NOMO-1 (cell line): Measurements from ENCODE around the gene C16orf95.

Experiments
- DNase-seq, 2 experiments: peaks; one replicate each; lab custom pipeline; 2025; ENCODE audit not compliant: unreplicated experiment in 2 of 2; lab: John Stamatoyannopoulos, UW

The C16orf95 gene

GRCh38 chr16:87333581-87334331, 16.6 kb upstream of the C16orf95 start:
- no peak for DNase-seq

DNA sequence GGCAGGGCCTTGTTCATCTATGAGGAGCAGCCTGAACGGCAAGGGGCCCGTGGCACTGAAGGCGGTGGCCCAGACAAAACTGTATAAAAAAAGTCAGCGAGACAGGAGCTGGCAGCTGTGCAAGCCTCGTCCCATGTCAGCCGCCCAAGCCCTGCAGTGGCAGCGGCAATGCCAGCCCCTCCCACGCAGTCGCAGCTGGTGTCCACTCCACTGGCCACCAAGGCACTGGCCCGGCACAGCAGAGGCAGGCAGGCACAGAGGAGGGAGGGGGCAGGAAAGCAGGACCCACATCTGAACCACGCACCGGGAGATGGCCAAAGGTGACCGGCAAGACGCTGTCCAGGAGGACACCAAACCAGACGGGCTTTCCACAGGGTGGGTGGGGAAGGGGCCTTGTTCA, 15.9 kb upstream of the C16orf95 start:
- DNase-seq = no peak

DNA sequence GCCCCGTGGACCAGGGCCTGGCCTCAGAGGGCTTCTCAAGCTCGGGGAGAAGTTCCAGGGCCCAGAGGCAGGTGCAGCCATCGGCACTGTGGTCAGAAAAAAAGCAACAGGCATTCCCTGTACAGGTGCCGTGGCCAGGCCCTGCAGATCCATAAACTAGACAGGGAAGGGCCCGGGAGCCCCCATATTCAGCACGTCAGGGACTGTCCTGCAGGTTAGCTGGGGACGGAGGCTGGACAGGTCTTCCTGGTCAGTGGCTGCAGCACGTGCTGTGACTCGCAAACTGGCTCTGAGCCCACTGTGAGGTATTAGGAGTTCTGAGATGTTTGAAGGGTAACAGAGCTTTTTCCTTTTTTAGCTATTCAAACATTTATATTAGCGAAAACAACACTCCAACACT, 15.0 kb upstream of the C16orf95 start:
- no peak for DNase-seq

- DNase-seq = no peak
Observed at GRCh38 chr16:87331241-87331801, 14.1 kb upstream of the C16orf95 start.

DNA sequence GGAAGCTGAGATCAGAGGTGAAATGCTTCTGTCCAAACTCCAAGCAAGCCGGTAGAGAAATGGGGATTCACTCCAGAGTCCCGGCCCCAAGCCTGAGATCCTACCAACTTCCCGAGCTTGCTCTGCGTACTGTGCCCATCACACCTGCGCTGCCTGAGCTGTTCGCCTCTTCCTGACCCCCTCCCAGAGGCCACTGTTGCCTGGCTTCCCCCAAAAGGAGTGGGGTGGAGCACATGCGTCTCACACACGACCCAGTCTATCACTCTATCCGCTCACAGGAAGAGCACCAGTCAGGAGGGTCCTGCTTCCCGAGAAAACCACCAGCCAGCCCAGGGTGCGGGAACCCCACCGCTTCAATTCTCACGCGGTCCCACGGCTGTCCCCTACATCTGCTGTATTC, 13.5 kb upstream of the C16orf95 start:
- no peak for DNase-seq

DNA sequence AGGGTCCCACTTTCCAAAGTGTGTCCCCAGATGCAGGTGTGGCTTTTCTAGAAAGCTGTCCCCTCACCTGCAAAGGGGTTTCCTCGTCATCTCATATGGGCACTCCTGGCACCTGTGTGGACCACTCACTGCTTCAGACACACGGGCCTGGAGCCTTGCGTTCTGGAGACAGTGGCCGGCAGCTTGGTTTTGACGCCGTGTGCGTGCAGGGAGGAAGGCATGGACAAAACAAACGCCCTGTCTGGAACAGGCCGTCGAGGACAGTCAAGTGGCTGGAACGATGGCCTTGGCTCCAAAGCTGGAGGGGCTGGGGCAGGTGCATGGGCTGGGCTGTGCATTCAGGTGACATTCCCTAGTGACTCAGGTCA, 13.0 kb upstream of the C16orf95 start:
- no peak for DNase-seq

GRCh38 chr16:87329436-87330256, 12.5 kb upstream of the C16orf95 start:
- DNase-seq = no peak

DNA sequence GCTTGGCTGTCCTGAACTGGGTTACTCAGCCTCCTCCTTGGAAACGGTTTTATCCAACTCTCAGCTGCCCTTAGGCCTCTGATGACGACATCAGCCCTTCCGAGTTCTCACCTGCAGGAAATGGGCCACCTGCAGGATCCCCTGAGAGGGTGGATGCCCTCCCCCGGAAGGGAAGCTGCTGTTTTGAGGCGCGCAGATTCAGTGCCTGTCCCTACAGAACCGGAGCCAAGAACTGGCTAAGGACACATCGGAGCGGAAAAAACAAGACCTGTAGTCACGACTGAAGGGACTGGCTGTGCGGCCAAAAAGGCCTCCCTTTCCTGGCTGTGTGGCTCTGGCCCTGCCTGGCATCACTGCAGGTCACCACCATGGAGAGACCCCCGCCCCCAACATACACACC, 11.7 kb upstream of the C16orf95 start:
- no peak for DNase-seq

DNA sequence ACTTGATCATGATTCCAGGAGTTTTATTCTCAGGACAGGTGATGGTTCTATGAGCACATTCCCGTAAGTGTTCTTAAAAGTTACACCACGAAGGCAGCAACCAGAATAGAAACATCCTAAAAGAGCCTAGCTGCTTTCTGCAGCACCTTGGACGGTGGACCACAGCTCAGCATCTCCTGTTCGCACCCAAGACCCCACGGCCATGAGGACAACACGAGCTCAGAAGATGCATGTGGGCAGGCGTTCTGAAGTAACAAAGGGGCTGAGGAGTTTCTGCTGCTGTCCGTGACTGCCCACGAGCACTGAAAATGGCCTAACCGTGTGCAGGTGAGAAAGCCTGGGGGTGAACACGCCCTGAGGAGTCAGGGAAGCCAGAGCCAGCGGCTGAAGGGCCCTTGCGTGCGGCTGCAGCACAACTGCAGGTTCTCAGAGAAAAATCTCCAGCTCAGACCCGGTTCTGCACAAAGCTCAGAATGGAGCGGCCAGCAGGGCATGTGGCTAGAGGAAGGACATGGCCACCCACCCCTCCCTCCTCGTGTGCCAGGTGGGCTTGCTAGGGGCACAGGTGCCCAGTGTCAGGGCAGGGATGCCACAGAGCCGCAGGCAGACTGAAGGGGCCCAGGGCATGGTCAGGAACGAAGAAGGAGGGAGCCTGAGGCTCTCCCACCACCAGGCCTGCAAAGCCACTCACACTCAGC, 10.8 kb upstream of the C16orf95 start:
- DNase-seq = no peak

GRCh38 chr16:87326151-87326571, 9.0 kb upstream of the C16orf95 start:
- DNase-seq = no peak

- DNase-seq = no peak
Observed at GRCh38 chr16:87325423-87325858, 8.2 kb upstream of the C16orf95 start.

- peak in 1 of 2 experiments; percentile 4 for DNase-seq
Observed at GRCh38 chr16:87324411-87325275, 7.5 kb upstream of the C16orf95 start.

- no peak for DNase-seq
Observed at GRCh38 chr16:87323727-87324410, 6.7 kb upstream of the C16orf95 start.

DNA sequence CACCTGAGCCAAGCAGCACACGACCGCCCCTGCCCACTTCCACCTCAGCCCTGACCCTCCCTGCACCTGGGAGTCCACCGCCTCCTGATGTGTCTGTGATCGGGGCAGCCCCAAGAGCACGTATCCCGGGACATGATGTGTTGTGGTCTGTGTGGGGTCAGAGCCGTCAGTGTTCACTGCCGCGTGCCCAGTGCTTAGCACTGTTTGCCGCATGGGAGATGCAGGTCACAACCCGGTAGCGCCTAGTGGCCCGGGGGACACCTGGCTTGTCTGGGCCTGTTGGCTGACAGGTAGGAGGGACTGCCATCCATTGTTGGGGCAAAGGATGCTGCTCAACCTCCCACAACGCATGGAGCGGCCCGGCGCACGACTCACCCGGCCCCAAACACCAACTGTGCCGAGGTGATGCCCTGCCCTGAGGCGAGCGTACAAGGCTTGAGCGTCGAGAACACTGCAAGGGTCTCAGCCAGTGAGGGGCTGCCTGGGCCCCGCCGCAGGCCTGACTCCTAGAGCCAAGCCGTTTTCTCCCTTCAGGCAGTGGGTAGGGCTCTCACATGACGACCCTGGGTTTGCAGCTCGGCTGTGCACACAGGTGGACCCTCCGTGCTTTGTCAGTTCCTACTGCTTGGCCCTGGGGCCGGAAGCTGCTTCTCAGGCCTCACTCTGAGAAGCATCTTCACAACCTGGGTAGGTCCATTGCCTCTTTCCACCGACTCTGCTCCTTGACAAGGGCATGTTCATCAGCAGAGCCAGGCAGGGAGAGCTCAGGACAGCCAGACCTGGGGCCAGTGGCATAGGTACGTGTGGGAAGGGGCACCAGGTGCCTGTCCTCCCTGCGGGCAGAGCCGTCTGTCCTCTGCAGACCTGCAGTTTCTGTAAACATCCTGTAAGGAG, 5.9 kb upstream of the C16orf95 start:
- no peak for DNase-seq

GRCh38 chr16:87322360-87322759, 5.2 kb upstream of the C16orf95 start:
- no peak for DNase-seq

GRCh38 chr16:87321336-87322107, 4.3 kb upstream of the C16orf95 start:
- DNase-seq = no peak

DNA sequence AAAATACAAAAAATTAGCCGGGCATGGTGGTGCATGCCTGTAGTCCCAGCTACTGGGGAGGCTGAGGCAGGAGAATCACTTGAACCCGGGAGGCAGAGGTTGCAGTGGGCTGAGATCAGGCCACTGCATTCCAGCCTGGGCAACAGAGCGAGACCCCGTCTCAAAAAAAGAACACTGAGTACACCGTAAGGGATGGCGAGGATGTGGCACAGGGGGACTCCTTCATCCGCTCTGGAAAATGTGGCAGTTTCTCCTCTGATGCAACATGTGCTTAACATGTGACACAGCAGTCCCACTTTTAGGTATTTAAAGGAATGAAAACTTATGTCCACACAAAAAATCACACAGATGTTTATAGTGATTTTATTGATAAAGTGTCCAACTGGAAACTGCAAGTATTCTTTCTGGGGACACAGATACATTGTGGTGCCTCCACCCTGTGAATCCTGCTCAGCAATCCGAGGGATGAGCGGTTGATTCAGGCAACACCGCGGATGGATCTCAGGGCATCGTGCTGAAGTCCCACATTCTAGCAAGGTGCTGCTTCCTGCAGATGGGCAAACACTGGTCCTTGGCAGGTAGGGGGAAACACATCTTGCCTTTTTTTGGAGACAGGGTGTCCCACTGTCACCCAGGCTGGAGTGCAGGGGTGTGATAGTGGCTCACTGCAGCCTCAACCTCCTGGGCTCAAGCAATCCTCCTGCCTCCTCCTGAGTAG, 3.5 kb upstream of the C16orf95 start:
- no peak for DNase-seq
